ENCODE measurements around the gene IL2RA.

Gene IL2RA

DNA sequence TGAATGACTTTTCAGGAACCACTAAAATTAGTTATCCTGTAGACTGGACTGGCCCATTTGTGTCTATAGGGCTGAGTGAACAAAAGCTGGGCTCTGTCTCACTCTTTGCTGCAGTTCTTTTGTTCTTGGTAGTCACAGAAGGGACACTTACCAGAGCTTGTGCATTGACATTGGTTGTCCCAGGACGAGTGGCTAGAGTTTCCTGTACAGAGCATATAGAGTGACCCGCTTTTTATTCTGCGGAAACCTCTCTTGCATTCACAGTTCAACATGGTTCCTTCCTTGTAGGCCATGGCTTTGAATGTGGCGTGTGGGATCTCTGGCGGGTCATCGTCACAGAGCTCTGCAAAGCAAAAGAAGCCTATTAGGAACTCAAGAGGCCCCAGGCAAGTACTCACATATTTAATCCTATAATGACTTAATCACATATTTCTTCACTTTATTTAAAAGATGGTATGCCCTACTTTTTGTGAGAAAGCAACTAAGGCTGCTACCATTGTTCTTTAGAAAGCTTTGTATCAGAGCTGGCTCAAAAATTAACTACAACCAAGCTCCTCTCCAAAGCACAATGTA is 36.4 kb downstream of the IL2RA start:
- TF ChIP-seq, protein P1, sequence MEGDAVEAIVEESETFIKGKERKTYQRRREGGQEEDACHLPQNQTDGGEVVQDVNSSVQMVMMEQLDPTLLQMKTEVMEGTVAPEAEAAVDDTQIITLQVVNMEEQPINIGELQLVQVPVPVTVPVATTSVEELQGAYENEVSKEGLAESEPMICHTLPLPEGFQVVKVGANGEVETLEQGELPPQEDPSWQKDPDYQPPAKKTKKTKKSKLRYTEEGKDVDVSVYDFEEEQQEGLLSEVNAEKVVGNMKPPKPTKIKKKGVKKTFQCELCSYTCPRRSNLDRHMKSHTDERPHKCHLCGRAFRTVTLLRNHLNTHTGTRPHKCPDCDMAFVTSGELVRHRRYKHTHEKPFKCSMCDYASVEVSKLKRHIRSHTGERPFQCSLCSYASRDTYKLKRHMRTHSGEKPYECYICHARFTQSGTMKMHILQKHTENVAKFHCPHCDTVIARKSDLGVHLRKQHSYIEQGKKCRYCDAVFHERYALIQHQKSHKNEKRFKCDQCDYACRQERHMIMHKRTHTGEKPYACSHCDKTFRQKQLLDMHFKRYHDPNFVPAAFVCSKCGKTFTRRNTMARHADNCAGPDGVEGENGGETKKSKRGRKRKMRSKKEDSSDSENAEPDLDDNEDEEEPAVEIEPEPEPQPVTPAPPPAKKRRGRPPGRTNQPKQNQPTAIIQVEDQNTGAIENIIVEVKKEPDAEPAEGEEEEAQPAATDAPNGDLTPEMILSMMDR (conservative IDR thresholded peaks at IDR 0.05): no peak
- TF ChIP-seq ZFX (IDR thresholded peaks at IDR 0.05): no peak
- H3K27ac ChIP-seq: no peak overlapping the region

- no peak overlapping the region for H3K27ac ChIP-seq
Measured at GRCh38 chr10:6024334-6024682, 37.9 kb downstream of the IL2RA start.

DNA sequence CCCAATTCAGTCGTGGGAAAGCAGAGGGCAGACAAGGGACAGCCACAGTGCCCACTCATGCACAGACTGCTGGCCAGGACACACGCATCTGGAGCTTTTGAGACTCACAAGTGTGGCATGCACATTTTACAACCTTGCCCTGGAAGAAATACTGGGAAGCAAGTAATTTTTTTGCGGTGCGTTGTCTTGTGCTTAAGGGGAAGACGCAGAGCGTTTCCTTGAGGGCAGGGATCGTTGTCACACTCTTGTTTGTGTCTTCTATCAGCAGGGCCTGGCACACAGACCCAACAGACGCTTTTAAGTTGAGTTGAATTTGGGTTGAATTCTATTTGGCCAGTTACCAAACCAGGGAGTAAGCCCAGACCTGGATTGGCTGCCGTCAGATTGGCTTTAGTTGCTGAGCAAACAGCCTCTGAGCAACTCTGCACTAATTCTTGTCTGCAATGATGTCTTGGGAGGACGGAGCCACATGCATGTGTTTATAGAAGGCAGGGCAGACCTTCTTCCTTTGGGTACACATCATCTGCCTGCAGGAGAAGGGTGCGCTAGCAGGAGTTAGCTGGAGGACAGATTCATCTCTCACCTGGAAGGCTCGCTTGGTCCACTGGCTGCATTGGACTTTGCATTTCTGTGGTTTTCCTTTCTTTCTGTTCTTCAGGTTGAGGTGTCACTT is 38.4 kb downstream of the IL2RA start:
- H3K27ac ChIP-seq: no peak overlapping the region
- no peak for TF ChIP-seq ZFX (IDR thresholded peaks at IDR 0.05)
- TF ChIP-seq, protein P1 (conservative IDR thresholded peaks at IDR 0.05): no peak

More at GRCh38 chr10:6024334-6024682, 37.9 kb downstream of the IL2RA start:
- TF ChIP-seq ZFX (IDR thresholded peaks at IDR 0.05): no peak
- TF ChIP-seq, protein P1 (conservative IDR thresholded peaks at IDR 0.05): no peak

- no peak overlapping the region for H3K27ac ChIP-seq
- TF ChIP-seq, protein P1 (conservative IDR thresholded peaks at IDR 0.05): no peak
- TF ChIP-seq ZFX (IDR thresholded peaks at IDR 0.05): no peak
Measured at GRCh38 chr10:6022660-6023059, 39.5 kb downstream of the IL2RA start.

GRCh38 chr10:6020826-6021225 is 41.3 kb downstream of the IL2RA start:
- no peak for TF ChIP-seq ZFX (IDR thresholded peaks at IDR 0.05)
- TF ChIP-seq, protein P1 (conservative IDR thresholded peaks at IDR 0.05): no peak
- no peak overlapping the region for H3K27ac ChIP-seq

GRCh38 chr10:6019796-6020195 is 42.4 kb downstream of the IL2RA start:
- no peak for TF ChIP-seq ZFX (IDR thresholded peaks at IDR 0.05)
- no peak overlapping the region for H3K27ac ChIP-seq

DNA sequence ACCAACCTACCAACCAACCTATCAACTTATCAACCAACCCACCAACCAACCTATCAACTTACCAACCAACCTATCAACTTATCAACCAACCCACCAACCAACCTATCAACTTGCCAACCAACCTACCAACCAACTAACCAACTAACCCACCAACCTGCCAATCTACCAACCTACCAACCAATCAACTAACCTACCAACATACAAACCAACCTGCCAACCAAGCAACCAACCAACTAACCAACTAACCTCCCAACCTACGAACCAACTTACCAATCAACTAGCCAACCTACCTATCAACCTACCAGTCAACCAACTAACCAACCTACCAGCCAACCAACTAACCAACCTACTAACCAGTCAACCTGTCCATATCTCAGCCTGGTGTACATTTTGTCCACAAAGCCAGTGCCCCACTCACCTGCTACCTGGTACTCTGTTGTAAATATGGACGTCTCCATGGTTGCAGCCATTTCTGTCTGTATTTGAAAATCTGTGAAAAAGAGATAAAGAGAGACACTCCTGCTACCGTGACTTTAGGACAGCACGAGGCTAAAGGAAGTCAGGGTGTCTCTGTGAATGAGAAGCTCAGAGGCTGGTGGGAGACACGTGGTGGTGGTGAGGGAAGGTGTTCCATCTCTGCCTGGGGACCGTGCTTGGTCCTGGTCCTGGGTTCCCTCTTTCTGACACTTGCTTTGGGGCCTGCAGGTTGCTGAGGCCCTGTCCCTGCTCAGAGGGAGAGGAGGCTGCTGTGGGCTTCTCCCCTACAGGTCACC is 43.0 kb downstream of the IL2RA start:
- H3K27ac ChIP-seq: no peak overlapping the region
- TF ChIP-seq ZFX (IDR thresholded peaks at IDR 0.05): no peak
- TF ChIP-seq, protein P1 (conservative IDR thresholded peaks at IDR 0.05): no peak

All from C4-2B (cell line).